Measurements from ENCODE around the gene FAM120B. TPM values are rescaled to one million over a fixed set of nuclear protein-coding genes. Genes with fewer than 3 reads are reported as not detected.
"Not testable (repeated sequence)": the region's sequence is repeated elsewhere in the genome, so short reads cannot be mapped to it uniquely, and the experiment has no call there.

FAM120B gene
- total RNA-seq, 4 donors from 2014 or later = 16.8 to 35.0 (median 22.2) TPM

DNA sequence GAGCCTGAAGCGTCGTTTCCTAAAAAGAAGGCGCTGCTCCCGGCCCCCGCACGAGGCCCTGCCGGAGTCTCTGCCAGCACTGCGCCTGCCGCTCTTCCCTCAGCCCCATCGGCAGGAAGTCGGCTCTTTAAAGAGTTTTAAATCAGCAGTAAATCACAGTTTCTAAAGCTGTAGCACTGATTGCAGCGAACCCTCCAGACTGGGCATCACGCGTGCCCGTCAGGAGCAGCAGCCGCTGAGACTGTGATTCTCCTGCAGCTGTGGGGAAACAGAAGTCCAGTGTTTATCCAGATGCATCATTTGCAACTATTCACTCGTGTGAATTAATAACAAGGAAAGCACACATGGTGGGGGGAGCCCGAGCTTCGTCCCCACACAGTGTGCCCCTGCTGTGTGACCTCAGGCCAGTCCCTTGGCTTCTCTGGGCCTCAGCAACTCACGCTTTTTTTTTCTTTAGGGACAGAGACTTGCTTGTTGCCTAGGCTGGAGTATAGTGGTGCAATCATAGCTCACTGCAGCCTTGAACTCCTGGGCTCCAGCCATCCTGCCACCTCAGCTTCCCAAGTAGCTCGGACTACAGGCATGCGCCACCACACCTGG is 44.0 kb upstream of the FAM120B start:
- TF ChIP-seq CTCF (IDR thresholded peaks at IDR 0.05) = no peak
- ATAC-seq (ENCODE audit: low FRiP score) (no peak), DNase-seq (ENCODE audit: low spot score) (no peak)

- ATAC-seq (ENCODE audit: low FRiP score) = no peak
- DNase-seq (ENCODE audit: low spot score) = no peak
- TF ChIP-seq CTCF (IDR thresholded peaks at IDR 0.05) = no peak
Measured at GRCh38 chr6:170263410-170263809, 43.1 kb upstream of the FAM120B start.

- ATAC-seq (ENCODE audit: low FRiP score) (no peak), DNase-seq (ENCODE audit: low spot score) (no peak)
- TF ChIP-seq CTCF (IDR thresholded peaks at IDR 0.05) = no peak
Measured at GRCh38 chr6:170264086-170264485, 42.5 kb upstream of the FAM120B start.

- not testable (repeated sequence) for ATAC-seq (ENCODE audit: low FRiP score); DNase-seq (ENCODE audit: low spot score)
Measured at GRCh38 chr6:170264644-170265043, 41.9 kb upstream of the FAM120B start.

DNA sequence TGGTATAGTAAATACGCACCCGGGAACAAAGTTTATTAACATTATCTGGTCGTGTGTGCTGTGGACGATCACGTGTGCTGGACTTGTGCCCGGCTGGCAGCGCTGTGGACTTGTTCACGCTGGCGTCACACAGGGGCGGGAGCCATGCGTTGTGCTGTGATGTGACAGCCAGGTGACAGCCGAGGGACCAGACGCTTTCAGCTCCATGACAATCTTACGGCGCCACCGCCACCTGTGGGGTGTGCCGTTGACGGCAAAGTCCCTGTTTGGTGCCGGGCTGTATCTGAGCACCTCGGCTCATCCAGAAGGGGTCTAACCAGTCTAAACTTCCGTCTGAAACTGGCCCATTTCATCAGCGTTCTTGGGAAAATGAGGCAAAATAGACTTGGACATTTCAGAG is 40.9 kb upstream of the FAM120B start:
- no peak for DNase-seq (ENCODE audit: low spot score)
- ATAC-seq (ENCODE audit: low FRiP score) = no peak
- TF ChIP-seq CTCF (IDR thresholded peaks at IDR 0.05) = no peak

DNA sequence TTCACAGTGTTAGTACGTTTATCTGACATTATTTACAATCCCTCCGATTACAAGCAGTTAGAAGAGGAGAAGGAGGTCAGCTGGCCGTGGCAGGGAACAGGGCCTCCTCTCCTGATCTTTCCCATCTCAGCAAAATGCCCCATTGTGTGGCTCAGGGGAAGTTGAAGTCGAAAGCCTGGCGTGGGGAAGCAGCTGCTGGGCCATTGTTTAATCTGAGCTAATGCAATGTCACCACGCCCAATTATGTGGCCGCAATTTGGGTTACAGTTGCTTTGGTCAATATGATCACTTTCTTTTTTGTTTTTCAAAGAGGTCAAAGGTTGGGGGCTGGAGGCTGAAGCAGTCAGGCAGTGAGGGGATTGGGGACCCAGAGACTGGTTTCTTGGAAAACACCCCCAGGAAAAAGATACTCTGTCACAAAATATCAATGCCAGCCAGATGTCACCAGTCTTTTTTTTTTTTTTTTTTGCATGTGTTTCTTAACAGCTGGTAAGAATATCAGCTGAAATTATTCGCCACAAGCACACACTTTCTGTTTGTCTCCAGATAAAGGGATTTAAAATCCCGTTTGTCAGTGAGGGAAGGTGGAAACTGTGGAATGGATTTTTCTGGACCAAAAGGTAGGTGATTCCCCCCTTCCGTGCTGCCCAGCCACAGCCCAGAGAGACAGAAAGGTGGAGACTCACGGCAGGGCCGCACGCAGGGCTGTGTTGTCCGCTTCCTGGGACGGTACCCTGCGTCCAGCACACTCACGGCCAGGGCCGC is 40.3 kb upstream of the FAM120B start:
- TF ChIP-seq CTCF (IDR thresholded peaks at IDR 0.05) = no peak
- DNase-seq (ENCODE audit: low spot score) = no peak
- ATAC-seq (ENCODE audit: low FRiP score) = no peak

DNA sequence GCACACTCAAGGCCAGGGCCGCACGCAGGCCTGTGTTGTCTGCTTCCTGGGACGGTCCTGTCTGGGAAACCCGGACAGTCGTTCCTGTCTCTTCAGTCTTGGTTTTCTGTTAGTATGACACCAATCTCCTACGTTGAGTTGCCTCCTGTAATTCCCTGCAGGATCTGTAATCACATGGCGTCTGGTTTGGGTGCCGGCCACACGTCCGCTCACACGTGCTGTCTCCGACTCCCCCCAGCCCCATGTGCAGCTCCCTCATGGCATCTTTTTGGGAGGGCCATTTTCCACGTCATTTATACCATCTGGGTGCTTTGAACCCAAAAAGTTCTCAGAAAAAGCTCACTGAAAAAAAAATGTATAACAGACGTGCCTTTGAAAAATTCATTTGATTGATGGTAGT is 38.9 kb upstream of the FAM120B start:
- TF ChIP-seq CTCF (IDR thresholded peaks at IDR 0.05) = no peak
- no peak for DNase-seq (ENCODE audit: low spot score)
- no peak for ATAC-seq (ENCODE audit: low FRiP score)

Measured in omental fat pad (tissue), 4 donors.